Measurements from ENCODE around the gene CYGB.

The CYGB gene

GRCh38 chr17:76541739-76542454 lies 4.4 kb upstream of the CYGB start:
- Histone ChIP-seq H2AFZ (ENCODE audit: low read depth, low read length, severe bottlenecking) (no peak overlapping the region), H3K9ac (ENCODE audit: low read length) (no peak overlapping the region), H3F3A (ENCODE audit: insufficient read depth) (no peaks in the 10 kb centered on the region), H3K27me3 (ENCODE audit: low read length) (no peaks in the 10 kb centered on the region), H3K79me2 (ENCODE audit: insufficient read depth, low read length) (no peaks in the 10 kb centered on the region), H3K27ac (ENCODE audit: low read depth, low read length) (no peak overlapping the region), H3K9me2 (replicated peaks; ENCODE audit: insufficient read depth, low read length) (no peaks in the 10 kb centered on the region), H4K20me1 (ENCODE audit: low read depth, low read length) (no peaks in the 10 kb centered on the region), H3K9me3 (ENCODE audit: insufficient read depth, low read length) (no peaks in the 10 kb centered on the region), H3K36me3 (ENCODE audit: low read length) (no peaks in the 10 kb centered on the region), H3K4me3 (ENCODE audit: insufficient read depth, low read length, poor library complexity, severe bottlenecking) (no peak overlapping the region), H3K4me2 (ENCODE audit: low read depth, low read length, poor library complexity, severe bottlenecking) (no peak overlapping the region)
- TF ChIP-seq EZH2phosphoT487 (conservative IDR thresholded peaks at IDR 0.05; ENCODE audit: low read length) (no peak), CTCF (IDR thresholded peaks at IDR 0.05; ENCODE audit: insufficient read depth, low read length, poor library complexity, severe bottlenecking) (no peak)

- Histone ChIP-seq H3K79me2 (ENCODE audit: insufficient read depth, low read length) (no peaks in the 10 kb centered on the region), H2AFZ (ENCODE audit: low read depth, low read length, severe bottlenecking) (no peak overlapping the region), H3K27ac (ENCODE audit: low read depth, low read length) (no peak overlapping the region), H3K9me3 (ENCODE audit: insufficient read depth, low read length) (no peaks in the 10 kb centered on the region), H3F3A (ENCODE audit: insufficient read depth) (no peaks in the 10 kb centered on the region), H3K36me3 (ENCODE audit: low read length) (no peaks in the 10 kb centered on the region), H4K20me1 (ENCODE audit: low read depth, low read length) (no peaks in the 10 kb centered on the region), H3K4me3 (ENCODE audit: insufficient read depth, low read length, poor library complexity, severe bottlenecking) (no peak overlapping the region), H3K9me2 (replicated peaks; ENCODE audit: insufficient read depth, low read length) (no peaks in the 10 kb centered on the region), H3K27me3 (ENCODE audit: low read length) (no peaks in the 10 kb centered on the region), H3K4me2 (ENCODE audit: low read depth, low read length, poor library complexity, severe bottlenecking) (no peak overlapping the region), H3K9ac (ENCODE audit: low read length) (no peak overlapping the region)
- no peak for TF ChIP-seq CTCF (IDR thresholded peaks at IDR 0.05; ENCODE audit: insufficient read depth, low read length, poor library complexity, severe bottlenecking)
- TF ChIP-seq EZH2phosphoT487 (conservative IDR thresholded peaks at IDR 0.05; ENCODE audit: low read length) = no peak
These were observed 3.1 kb upstream of the CYGB start for GRCh38 chr17:76540381-76541300.

GRCh38 chr17:76539631-76540271 lies 2.2 kb upstream of the CYGB start, which contains the start of gene PRCD:
TSS of gene PRCD (plus strand) at chr17:76540044. CDS start at chr17:76540142, 98 bp downstream.
- Histone ChIP-seq H3K9me2 (replicated peaks; ENCODE audit: insufficient read depth, low read length) (no peaks in the 10 kb centered on the region), H3K4me3 (ENCODE audit: insufficient read depth, low read length, poor library complexity, severe bottlenecking) (no peak within 1 kb of the TSS), H4K20me1 (ENCODE audit: low read depth, low read length) (no peaks in the 10 kb centered on the region), H3K27me3 (ENCODE audit: low read length) (no peaks in the 10 kb centered on the region), H3K9me3 (ENCODE audit: insufficient read depth, low read length) (no peaks in the 10 kb centered on the region), H3K9ac (ENCODE audit: low read length) (no peak within 1 kb of the TSS), H3K4me2 (ENCODE audit: low read depth, low read length, poor library complexity, severe bottlenecking) (no peak within 1 kb of the TSS), H2AFZ (ENCODE audit: low read depth, low read length, severe bottlenecking) (no peak within 1 kb of the TSS), H3K36me3 (ENCODE audit: low read length) (no peaks in the 10 kb centered on the region), H3K27ac (ENCODE audit: low read depth, low read length) (no peak within 1 kb of the TSS), H3K79me2 (ENCODE audit: insufficient read depth, low read length) (no peaks in the 10 kb centered on the region), H3F3A (ENCODE audit: insufficient read depth) (no peaks in the 10 kb centered on the region)
- TF ChIP-seq EZH2phosphoT487 (conservative IDR thresholded peaks at IDR 0.05; ENCODE audit: low read length) = no peak
- TF ChIP-seq CTCF (IDR thresholded peaks at IDR 0.05; ENCODE audit: insufficient read depth, low read length, poor library complexity, severe bottlenecking) = no peak
